ENCODE data around the gene EIF4EBP2. TPM values are rescaled to one million over a fixed set of nuclear protein-coding genes. Genes with fewer than 3 reads are reported as not detected.
A peak's percentile ranks its signal among the peaks of the same experiment; 100 is the strongest.

The EIF4EBP2 gene
- 137 TPM for total RNA-seq
- long read RNA-seq, full-length matches to known transcripts, result 92 of 145 reads
- long read RNA-seq, partial matches to known transcripts, result 37 of 145 reads
- long read RNA-seq, other reads (novel, unspliced or antisense), result 16 of 145 reads

GRCh38 chr10:70404036-70404786 is at the start of gene EIF4EBP2:
EIF4EBP2 (plus strand) TSS chr10:70404145; CDS start chr10:70404402, 257 bp downstream.
- peak; percentile 99 for DNase-seq (ENCODE audit: low spot score)

DNA sequence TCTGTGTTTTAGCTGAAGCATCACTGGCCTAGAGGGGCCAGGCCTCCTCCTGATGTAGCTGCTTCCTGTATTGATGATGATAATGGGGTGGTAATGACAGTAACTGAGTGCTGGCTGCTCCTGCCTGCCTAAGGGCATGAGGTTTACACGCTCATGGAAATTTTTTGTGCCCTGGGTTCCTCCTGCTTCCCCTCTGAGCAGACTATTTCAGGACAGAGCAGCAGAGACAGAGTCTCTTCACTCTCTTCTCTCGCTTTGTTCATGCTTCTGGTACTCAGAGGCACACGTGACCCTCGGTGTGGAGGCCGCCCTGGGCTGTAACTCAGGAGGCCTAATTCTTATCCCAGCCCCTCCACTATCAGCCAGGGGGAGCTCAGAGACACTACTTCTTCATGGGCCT is 49.4 kb upstream of the EIF4EBP2 start:
- no peak for DNase-seq (ENCODE audit: low spot score)

- DNase-seq (ENCODE audit: low spot score), result no peak
Observed at GRCh38 chr10:70355051-70356021, 48.6 kb upstream of the EIF4EBP2 start.

- no peak for DNase-seq (ENCODE audit: low spot score)
Observed at GRCh38 chr10:70357565-70357964, 46.4 kb upstream of the EIF4EBP2 start.

- no peak for DNase-seq (ENCODE audit: low spot score)
Observed at GRCh38 chr10:70358446-70358845, 45.5 kb upstream of the EIF4EBP2 start.

DNA sequence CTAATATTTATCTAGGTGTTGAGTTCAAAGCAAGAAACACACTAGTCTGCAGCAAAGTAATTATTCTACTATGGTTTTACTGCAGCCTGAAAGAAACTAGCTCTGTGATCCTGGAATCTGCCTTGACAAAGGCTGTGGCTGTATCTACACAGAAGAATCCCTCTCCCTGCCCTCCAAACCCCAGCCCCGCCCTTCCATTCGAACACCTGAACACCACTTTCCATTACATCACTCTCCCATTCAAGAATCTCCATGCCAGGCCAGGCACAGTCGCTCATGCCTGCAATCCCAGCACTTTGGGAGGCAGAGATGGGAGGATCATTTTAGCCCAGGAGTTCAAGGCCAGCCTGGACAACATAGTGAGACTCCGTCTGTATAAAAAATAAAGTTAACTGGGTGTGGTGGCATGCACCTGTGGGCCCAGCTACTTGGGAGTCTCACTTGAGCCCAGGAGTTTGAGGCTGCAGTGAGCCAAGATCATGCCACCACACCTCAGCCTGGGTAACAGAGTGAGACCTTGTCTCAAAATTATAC is 44.9 kb upstream of the EIF4EBP2 start:
- DNase-seq (ENCODE audit: low spot score), result no peak

- no peak for DNase-seq (ENCODE audit: low spot score)
Observed at GRCh38 chr10:70360215-70360614, 43.7 kb upstream of the EIF4EBP2 start.

- DNase-seq (ENCODE audit: low spot score), result no peak
Observed at GRCh38 chr10:70362328-70362727, 41.6 kb upstream of the EIF4EBP2 start.

DNA sequence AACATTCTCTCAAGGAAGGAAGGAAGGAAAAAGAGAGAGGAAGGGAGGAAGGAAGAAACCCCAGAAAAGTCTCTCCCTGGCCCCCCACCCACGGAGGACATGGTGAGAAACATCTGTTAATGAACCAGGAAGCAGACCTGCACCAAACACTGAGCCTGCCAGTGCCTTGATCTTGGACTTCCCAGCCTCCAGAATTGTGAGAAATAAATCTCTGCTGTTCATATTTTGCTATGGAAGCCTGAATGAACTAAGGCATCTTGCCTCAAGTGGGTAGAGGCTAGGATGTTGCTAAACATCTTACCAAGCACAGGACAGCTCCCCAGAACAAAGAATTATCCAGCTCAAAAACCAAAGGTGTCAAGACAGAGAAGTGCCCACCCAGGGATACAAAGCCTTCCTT is 40.7 kb upstream of the EIF4EBP2 start:
- no peak for DNase-seq (ENCODE audit: low spot score)

- peak; percentile 98 for DNase-seq (ENCODE audit: low spot score)
Observed at GRCh38 chr10:70363971-70364771, 39.8 kb upstream of the EIF4EBP2 start.

DNA sequence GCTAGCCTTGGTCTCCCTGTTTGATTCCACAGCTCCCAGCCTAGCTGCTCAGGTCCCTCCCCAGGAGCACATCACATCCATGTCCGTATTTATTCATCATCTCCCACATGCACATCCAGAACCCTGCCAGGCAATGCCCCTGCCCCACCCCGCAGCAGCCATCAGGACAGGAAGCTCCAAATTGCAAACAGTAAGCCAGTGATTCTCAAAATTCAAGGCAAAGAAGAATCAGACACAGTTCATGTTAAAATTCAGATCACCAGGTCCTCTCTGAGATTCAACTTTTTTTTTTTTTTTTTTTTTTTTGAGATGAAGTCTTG is 39.2 kb upstream of the EIF4EBP2 start:
- no peak for DNase-seq (ENCODE audit: low spot score)

GRCh38 chr10:70367195-70367796 is 36.6 kb upstream of the EIF4EBP2 start:
- DNase-seq (ENCODE audit: low spot score), result no peak

DNA sequence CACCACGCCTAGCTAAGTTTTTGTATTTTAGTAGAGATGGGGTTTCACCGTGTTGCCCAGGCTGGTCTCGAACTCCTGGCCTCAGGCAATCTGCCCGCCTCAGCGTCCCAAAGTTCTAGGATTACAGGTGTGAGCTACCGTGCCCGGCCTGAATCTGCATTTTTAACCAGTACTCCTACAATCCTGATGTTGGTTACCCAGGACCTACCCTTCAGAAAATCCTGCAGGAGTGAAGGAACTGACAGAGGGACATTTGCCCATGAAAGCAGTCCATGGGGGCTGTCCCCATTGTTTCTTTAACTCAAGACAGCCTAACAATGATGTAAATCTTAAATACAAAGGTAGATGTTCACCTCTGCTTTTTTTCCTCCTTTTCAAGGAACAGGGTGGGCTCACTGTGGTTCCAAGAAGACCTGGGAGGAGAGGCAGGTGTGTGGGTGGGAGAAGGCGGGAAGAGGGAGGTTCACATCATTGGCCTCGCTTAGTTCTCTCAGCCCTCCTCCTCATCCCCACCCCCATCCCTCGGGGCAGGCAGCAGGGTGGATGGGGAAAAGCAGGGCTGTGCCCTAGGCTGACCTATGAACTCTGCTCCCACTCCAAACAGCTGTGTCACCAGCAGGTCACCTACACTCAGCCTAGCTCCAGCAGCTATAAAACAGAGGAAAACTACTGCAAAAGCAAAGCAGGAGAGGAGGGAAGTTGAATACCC is 35.0 kb upstream of the EIF4EBP2 start:
- no peak for DNase-seq (ENCODE audit: low spot score)

- DNase-seq (ENCODE audit: low spot score), result no peak
Observed at GRCh38 chr10:70369498-70370018, 34.4 kb upstream of the EIF4EBP2 start.

DNA sequence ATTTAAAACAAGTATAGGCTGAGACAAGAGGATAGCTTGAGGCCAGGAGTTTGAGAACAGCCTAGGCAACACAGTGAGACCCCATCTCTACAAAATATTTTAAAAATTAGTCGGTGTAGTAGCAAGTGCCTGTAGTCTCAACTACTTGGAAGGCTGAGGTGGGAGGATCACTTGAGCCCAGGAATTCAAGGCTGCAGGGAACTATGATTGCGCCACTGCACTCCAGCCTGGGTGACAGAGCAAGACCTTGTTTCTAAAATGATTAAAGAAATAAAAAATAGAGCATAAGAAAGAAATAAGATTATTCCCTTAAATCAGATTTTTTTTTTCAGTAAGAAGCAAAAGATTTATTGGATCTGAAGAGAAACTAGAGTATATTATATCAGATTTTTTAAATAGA is 33.2 kb upstream of the EIF4EBP2 start:
- DNase-seq (ENCODE audit: low spot score), result no peak

DNA sequence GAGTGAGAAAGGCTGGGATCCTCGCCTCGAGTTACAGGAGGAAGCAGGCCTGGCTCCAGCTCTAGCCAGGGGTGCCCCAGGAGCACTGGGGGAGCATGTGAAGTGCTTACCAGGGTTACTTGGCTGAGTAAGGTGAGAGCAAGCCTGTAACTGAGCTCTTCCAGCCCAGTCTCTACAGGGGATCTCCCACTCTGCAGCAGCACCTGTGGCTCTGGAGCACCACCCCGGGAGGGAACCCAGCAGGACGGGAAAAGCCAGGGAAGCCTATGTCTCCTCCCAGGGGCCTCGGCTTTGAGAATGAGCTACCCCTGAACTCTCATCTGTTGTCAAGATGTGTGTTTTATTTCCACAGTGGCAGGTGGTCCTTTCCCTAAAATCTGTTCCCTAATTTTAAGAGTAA is 32.1 kb upstream of the EIF4EBP2 start:
- DNase-seq (ENCODE audit: low spot score), result no peak

- no peak for DNase-seq (ENCODE audit: low spot score)
Observed at GRCh38 chr10:70374775-70375614, 28.9 kb upstream of the EIF4EBP2 start.

- no peak for DNase-seq (ENCODE audit: low spot score)
Observed at GRCh38 chr10:70376436-70377378, 27.2 kb upstream of the EIF4EBP2 start.

All from mesenteric fat pad (tissue), 1 donor.